M059J (cell line): ENCODE data around the gene DOK7. TPM values are rescaled to one million over a fixed set of nuclear protein-coding genes. Genes with fewer than 3 reads are reported as not detected.
"Not testable (repeated sequence)": the region's sequence is repeated elsewhere in the genome, so short reads cannot be mapped to it uniquely, and the experiment has no call there.

Experiments
- DNase-seq: peaks from one replicate; pipeline ENCODE4 v3.0.0-alpha.2; 2012; ENCODE audit warnings: low read depth
- total RNA-seq: library from RNA; depleted of rRNA; stranded (reverse); fragments of >200 nt; shearing (Covaris generic); gene quantifications from 2 replicates; pipeline ENCODE4 v1.2.3, GENCODE V29; 2014

DOK7 gene
- total RNA-seq, 1 experiment from 2014 or later: 3.1 TPM

- no peak for DNase-seq
These were observed 40.1 kb downstream of the DOK7 start for GRCh38 chr4:3502941-3503936.

GRCh38 chr4:3505231-3505630, 42.1 kb downstream of the DOK7 start:
- no peak for DNase-seq

DNA sequence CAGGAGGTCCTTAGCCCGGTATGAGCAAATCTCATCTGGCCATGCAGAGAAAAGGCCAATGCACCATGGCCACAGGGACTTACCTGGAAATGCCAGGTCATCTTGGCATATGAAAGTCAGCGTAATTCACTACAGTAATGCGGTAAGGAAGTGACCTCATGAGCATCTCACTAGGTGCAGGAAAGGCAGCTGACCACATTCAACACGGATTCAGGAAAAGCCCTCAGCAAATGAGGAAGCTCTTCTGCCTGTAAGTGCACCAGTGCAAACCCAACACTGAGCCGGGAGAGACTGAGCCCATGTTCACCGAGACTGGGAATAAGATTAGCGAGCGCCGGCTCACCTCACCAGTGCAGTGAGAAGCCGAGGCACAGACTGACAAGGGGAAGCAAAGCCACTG, 45.4 kb downstream of the DOK7 start:
- DNase-seq: no peak

GRCh38 chr4:3510481-3510880, 47.4 kb downstream of the DOK7 start:
- no peak for DNase-seq

DNA sequence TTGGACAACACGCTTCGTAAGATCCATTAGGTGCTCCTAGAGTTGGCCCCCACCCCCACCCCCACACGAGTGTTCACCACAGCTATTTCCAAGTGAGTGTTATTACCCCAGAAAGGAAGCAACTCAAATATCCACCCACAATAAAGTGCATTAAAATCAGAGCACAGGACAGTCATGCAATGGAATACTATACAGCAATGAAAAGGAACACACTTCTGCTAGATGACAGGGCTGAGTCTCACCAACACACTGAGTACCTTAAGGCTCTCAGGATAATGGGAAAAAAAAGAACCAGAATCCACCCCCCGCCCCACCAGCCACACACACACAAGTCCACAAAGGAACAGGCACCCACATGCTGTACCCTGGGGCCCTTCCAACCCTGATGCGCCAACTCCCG, 48.1 kb downstream of the DOK7 start:
- DNase-seq: no peak

GRCh38 chr4:3511601-3512000, 48.5 kb downstream of the DOK7 start:
- DNase-seq: not testable (repeated sequence)

DNA sequence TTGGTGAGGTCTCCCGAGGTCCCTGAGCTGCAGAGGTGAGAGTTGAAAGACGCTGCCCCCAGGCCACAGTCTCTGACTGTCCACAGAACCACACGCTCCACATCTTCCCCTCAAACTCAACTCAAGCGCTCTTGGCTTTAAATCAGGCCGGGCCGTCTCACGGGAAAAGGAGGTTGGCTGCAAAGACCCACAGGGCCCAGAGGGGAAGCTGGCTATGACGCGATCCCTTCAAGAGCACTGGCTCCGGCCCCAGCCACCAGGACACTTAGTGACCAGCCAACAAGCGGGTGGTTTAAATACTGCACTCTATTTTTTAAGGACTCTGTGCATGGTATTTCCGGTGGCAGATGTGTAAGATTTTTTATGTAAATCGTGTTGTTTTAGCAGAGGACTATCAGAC, 49.2 kb downstream of the DOK7 start:
- DNase-seq: no peak

DNA sequence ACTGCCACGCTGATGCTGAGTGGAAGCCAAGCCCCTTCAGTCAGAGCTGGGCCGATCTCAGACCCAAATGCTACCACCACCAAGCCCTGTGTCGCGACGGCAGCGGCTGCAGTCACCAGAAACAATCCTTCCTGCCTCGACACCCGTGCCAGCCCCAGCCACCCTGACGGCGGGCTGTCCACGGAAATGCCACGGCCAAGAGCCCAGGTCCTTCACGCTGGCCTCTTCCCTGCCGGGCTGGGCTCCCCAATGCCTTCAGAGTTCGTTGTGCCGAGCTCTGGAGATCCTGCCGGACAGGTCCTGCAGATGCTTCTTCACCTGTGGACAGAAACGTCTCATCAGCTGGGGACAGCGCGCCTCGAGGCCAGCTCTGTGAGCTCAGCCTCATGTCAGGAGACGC, 49.6 kb downstream of the DOK7 start:
- DNase-seq: no peak

DNA sequence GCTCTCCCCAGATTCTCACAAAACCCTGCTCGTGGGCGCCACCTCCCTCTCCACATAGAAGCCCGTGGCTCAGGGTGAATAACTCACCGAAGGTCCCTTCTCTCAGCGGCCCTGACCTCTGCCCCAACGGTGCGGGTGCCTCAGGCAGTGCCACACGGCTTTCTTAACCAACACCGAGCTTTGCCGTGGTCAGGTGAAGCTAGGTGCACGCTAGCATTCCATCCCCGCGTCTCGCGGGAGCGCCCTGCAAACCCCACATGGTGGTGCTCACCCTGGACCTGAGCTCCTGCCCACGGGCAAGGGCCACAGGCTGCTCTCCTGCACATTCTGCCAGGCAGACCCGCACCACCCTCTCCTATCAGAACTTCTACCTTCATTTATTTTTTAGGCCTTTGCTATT, 50.7 kb downstream of the DOK7 start:
- no peak for DNase-seq

- DNase-seq: no peak
These were observed 51.2 kb downstream of the DOK7 start for GRCh38 chr4:3514221-3514780.

DNA sequence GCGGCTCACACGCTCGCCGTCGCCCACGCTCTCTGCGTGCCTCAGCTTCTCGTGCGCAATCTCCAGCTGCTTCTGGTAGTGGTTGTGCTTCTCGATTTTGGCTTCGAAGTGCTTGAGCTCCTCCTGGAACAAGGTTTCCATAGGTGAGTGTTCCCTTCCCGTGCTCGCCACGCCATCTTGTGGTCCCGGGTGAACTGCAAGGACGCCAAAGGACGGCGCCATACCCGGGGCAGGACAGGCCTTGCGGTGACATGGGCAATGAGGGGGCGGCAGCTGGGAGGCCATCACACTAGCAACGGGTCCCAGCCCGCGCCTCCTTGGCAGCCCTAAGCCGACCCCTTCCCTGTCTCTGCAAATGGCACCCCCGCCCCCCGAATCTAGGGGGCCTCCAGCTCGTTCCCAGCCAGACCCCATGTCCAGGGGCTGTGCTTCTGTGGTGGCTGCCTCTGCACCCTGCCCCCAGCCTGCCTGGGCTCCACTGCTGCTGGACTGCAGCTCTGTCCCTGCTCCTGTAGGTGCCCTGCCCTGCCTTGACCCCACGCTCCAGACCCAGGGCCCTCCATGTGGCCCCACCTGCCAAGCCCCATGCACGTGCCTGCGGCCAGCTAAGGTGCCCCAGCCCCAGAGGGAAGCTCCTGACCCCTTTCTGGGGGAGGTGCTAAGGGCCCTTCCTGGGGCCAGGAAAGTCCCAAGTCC, 51.8 kb downstream of the DOK7 start:
- no peak for DNase-seq

DNA sequence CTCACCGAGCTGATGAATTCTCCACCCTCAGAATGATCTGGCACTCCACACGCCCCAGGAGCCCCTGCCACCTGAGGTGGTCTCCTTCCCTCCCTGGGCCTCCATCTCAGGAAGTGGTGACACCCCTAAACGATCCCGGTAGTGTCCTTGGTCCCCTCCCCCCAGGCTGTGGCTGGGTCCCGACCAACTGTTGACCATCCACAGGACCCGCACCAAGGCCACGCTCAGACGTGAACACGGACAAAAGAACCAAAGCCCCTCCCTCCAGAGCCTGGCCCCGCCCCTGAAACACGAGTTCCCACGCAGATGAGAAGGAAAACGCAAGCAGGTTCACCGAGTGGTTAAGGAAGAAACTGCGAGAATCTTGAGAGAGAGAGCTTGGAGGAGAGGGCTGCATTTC, 52.5 kb downstream of the DOK7 start:
- no peak for DNase-seq

DNA sequence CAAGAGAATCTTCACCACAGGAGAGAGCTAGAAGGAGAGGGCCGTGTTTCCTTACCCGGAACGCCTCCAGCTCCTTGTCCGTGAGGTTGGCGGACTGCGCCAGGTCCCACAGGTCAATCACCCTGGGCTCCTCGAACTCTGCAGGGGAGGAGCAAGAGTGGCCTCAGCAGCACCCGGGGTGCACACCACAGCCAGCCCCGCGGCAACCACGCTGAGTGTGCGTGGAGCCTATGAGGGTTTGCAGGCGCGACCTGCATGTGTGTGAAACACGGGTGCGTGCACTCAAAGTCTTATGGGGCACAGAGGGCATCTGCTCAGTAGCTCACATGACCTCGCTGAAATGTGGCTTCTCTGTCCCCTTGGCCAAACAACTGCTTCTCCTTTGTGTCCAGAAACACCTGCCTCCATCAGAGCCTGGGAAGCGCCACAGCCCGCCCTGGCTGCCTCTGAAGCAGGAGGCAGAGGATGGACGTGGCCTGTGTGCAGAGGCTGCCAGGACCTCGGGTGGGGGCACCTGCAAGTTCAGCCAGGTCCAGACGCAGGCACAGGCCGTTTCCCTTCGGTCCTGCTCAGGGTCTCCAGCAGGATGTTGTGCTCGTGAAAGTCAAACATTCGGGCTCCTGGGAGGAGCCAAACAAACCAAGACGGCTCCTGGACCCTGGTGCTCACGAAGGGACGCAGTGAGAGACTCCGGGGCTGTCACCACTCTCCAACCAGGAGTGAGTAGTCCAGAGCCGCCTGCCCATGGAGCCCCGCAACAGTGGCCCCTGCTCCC, 53.1 kb downstream of the DOK7 start:
- no peak for DNase-seq

DNA sequence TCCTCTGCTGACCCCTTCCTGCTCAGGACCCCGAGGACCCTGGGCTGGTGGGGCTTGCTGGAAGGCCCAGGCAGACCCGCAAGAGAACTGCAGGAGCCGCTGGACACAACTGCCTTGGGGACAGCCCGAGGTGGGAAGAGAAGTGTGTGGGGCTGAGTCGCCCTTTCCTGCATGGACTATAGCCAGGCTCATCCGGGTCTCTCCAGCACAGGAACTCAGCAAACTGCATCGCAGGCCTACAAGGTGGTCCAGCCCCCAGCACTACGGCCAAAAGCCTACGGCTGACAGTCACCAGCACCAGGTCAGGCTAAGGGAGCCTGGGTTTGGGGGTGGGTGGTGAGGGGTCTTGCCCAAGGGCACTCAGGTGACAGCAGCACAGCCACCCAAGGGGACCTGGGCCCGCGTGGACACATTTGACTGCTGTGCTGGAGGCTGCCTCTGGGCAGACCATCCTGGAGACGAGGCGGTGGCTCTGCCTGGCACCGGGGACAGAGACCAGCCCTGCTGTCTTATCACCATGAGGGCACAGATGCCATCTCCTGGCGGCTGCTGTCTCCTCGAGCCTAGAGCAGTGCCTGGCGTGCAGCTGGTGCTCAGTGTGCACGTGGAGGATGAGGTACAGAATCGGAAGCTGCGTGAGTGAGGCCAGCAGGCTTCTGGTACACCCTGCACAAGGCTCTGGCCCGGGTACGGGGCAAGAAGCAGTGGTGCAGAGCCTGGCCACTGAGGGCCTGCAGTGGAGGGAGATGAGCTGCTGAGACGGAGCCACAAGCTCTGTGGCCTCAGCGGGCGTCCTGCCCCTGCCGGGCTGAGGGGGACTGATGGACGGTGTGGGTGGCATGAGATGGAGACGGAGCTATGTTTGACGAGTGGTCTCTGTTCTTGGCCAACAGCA, 54.0 kb downstream of the DOK7 start:
- DNase-seq: no peak

GRCh38 chr4:3517731-3518510, 54.8 kb downstream of the DOK7 start:
- DNase-seq: no peak

DNA sequence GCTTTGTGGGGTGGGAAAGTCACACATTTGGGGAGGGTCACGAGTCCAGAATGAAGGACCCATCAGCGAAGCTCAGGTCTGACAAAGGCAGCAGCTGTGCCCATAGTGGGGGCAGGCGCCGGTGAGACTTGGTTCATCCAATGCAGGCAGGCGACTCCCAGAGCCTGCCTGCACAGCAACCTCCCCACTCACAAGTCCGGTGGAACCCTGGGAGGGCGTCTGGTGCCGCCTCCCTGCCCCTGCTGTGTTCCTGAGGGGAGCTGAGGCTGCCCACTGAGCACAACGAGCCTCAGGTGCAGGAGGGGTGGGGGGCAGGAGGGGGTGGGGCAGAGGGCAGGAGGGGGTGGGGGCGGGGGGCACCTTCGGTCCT, 55.4 kb downstream of the DOK7 start:
- no peak for DNase-seq

DNA sequence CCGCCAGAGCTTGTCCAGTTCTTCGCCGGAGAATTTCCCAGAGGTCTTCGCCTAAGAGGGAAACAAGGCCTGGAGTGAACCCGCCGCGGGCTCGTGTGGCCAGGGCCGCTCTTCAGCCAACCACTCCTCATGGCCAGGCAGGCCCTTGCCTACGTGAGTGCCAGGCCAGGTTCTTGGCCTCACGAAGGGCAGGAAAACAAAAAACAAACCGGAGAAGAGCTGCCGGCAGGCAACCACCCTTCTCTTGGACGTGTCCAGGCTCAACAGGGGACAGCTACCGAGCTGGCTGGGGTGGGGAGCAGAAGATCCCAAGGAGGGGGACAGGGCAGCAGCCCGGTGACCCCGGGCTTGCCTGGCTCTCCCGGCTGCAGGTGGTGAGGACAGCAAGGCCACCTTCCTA, 55.8 kb downstream of the DOK7 start:
- no peak for DNase-seq

DNA sequence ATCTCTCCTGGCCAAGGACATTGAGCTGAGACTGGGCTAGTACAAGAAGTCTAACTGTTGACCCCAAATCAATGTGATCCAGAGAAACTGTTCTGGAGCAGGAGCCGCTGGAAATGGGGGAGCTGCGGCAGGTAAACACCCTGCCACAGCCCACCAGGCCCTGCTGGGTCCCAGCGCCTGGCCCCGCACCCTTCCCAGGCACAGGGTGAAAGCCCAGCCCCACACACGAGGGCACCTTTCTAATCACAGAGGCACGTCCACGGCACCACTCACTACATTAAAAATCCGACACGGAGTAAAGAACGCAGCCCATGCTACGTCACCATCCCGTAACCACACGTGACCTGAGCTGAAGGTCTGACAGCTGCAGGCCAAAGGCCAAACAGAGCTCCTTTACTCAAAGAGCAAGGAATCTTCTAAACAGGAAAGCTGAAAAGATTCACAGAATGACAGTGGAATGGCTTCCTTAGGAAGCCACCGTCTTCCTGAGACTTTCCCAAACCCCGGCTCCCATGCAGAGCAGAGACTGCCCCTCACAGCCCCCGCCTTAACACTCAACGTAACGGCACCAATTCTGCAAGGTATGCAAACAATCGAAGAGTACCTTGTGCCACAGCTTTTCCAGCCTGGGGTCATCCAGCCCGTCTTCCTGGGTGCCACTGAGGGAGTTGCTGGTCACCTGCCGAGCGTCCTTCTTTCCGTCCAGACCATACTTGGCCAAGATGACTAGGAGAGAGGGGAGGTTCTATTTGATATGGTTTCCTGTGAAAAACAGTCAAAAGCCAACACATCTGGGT, 56.6 kb downstream of the DOK7 start:
- no peak for DNase-seq

GRCh38 chr4:3520276-3520675, 57.2 kb downstream of the DOK7 start:
- DNase-seq: no peak
